Measurements from ENCODE around the gene ANKRD10.
A peak's percentile ranks its signal among the peaks of the same experiment; 100 is the strongest.

Gene ANKRD10

GRCh38 chr13:110929104-110929777 lies 14.4 kb upstream of the ANKRD10 start:
- H3K9me3 Mint-ChIP-seq = peaks cover 11 to 20% of the 10 kb centered on the region in 2 donors
- no peak for DNase-seq
- peaks cover 9% of the 10 kb centered on the region for H3K4me1 Mint-ChIP-seq
- peak; percentile 55 for ATAC-seq
- no peak overlapping the region for H3K27ac Mint-ChIP-seq
- no peak overlapping the region for H3K4me3 Mint-ChIP-seq
- peaks cover 61% of the 10 kb centered on the region for H3K27me3 Mint-ChIP-seq

GRCh38 chr13:110925023-110925612 lies 10.2 kb upstream of the ANKRD10 start:
- DNase-seq (peak in 1 of 2 donors; percentile 18), ATAC-seq (no peak)
- Mint-ChIP-seq H3K27ac (no peak overlapping the region), H3K4me1 (peaks cover 34% of the 10 kb centered on the region), H3K27me3 (peaks cover 77% of the 10 kb centered on the region), H3K9me3 (no peaks in the 10 kb centered on the region), H3K4me3 (no peak overlapping the region)

DNA sequence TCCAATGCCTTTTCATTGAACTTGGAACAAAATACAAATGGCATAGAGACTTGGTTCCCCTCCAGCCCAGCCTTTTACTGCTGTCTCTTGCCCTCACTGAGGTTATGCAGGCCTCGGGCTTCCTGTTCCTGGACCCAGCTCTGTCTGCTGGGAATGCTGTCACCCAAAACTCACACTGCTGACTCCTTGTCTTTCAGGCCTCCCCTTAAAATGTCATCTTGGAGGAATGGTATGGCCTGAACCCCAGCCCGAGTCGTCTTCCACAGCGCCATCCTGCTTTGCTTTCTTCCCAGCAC lies 9.7 kb upstream of the ANKRD10 start:
- no peak for ATAC-seq
- Mint-ChIP-seq H3K9me3 (no peaks in the 10 kb centered on the region), H3K4me3 (no peak overlapping the region), H3K4me1 (peaks cover 39% of the 10 kb centered on the region), H3K27ac (no peak overlapping the region), H3K27me3 (peaks cover 72% of the 10 kb centered on the region)
- no peak for DNase-seq

- Mint-ChIP-seq H3K27me3 (peaks cover 66% of the 10 kb centered on the region), H3K9me3 (no peaks in the 10 kb centered on the region)
These were observed 9.1 kb upstream of the ANKRD10 start for GRCh38 chr13:110923777-110924638.

DNA sequence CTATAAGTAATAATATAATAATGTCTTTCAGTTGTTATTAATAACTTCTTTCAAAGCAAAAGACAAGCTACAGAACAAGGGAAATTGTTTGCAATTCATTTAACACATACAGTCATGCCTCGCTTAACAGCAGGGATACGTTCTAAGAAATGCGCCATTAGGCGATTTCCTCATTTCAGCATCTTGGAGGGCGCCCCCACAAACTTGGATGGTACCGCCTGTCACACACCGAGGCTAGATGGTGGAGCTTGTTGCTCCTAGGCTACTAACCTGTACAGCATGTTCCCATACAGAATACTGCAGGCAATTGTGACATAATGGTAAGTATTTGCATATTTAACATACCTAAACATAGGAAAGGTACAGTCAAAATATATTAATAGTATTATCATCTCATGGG lies 8.2 kb upstream of the ANKRD10 start:
- Mint-ChIP-seq H3K27ac (no peak overlapping the region), H3K27me3 (peaks cover 57% of the 10 kb centered on the region)

More at GRCh38 chr13:110923777-110924638, 9.1 kb upstream of the ANKRD10 start:
- Mint-ChIP-seq H3K4me1 (peaks cover 34% of the 10 kb centered on the region), H3K4me3 (no peak overlapping the region), H3K27ac (no peak overlapping the region)
- no peak for ATAC-seq
- no peak for DNase-seq

GRCh38 chr13:110922506-110922905 lies 7.6 kb upstream of the ANKRD10 start:
- no peak overlapping the region for H3K4me3 Mint-ChIP-seq
- DNase-seq = no peak
- peaks cover 51% of the 10 kb centered on the region for H3K27me3 Mint-ChIP-seq
- no peaks in the 10 kb centered on the region for H3K9me3 Mint-ChIP-seq
- peak; percentile 21 for ATAC-seq
- peaks cover 38% of the 10 kb centered on the region for H3K4me1 Mint-ChIP-seq
- H3K27ac Mint-ChIP-seq = no peak overlapping the region

More for the DNA sequence above, 8.2 kb upstream of the ANKRD10 start:
- Mint-ChIP-seq H3K9me3 (no peaks in the 10 kb centered on the region), H3K4me1 (peaks cover 32% of the 10 kb centered on the region), H3K4me3 (no peak overlapping the region)
- no peak for ATAC-seq
- DNase-seq = no peak

DNA sequence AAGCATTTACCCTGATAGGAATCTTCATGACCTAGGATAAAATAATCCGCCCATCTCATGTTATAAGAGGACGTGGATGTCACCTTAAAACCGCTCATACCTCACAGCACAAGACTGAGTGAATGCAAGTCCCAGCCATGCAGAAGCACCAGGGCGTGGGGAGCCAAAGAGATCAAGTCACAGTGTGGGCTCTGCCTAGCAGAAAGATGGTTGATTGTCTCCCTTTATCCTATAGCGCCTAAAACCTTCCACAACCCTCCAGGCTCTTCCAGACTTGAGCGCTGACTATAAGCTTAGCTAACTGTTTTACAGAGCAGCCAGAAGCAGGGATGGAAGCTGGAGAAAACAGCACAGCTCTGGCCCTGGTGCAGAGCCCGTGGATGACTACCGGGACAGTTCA lies 6.8 kb upstream of the ANKRD10 start:
- Mint-ChIP-seq H3K4me1 (peaks cover 41% of the 10 kb centered on the region), H3K9me3 (no peaks in the 10 kb centered on the region), H3K27me3 (peaks cover 43% of the 10 kb centered on the region), H3K4me3 (peak overlapping the region; percentile 36 to 52), H3K27ac (no peak overlapping the region)
- DNase-seq (no peak), ATAC-seq (no peak)

- Mint-ChIP-seq H3K27ac (no peak overlapping the region), H3K9me3 (no peaks in the 10 kb centered on the region), H3K4me1 (peaks cover 46% of the 10 kb centered on the region), H3K4me3 (peak overlapping the region; percentile 36 to 52), H3K27me3 (peaks cover 39% of the 10 kb centered on the region)
- DNase-seq (no peak), ATAC-seq (peak; percentile 40)
These were observed 6.3 kb upstream of the ANKRD10 start for GRCh38 chr13:110921209-110921608.

DNA sequence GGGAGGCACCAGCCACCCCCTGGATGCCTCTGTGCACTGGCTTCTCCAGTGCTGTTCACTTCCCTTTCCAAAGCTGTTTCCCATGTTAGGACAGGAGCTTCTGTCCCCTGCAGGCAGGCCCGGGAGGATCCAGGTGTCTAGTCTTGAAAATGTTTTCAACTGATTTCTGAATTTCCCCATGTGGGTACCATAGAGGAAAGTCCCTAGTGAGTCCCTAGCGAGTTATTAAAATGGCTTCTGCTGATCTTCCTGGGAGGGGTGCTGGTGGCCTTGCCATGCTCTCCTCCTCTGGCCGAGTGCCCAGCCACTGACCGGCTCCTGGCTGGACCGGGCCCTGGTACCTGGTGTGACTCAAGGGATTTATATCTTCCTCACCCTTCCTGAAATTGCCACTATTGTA lies 5.2 kb upstream of the ANKRD10 start:
- Mint-ChIP-seq H3K9me3 (no peaks in the 10 kb centered on the region), H3K4me3 (peak overlapping the region; percentile 9 to 13), H3K27me3 (peaks cover 38% of the 10 kb centered on the region), H3K27ac (peak overlapping the region in 1 of 2 donors; percentile 57), H3K4me1 (peaks cover 47% of the 10 kb centered on the region)
- ATAC-seq = no peak
- no peak for DNase-seq

DNA sequence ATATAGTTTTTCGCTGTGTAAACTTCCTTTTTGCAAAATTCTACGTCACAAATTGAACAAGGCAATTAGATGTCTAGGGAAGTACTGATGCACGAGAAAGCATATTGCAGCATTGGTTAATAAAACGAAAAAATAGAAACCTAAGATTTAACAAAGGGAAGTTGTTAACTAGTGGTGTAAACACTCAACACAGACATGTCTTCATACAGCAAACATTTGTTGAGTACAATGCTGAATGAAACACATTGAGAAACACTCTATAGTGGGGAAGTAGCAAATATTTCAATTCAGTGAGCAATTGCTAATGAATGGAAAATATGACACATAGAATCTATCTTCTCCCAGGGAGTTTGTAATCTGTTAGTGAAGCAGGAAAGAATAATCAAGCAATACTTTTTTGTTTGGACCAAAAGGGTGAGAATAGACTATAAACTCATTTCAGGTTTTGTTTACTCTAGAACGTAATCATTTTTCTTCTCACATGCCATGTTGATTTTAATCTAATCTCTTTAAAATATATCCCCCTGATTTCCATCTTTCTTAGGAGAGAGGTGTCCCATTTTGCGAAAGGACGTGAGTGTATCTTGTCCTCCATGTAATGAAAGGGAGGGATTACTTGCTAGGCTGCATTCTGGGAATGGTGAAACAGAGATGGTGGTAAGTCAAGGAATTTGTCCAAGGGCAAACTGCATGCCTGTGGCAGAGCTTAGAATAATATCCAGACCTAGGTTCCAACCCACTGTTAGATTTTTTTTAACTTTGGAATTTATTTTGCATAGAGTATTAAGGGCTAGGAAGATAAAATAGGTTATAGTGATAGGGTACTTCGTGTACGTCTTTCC lies 1.7 kb upstream of the ANKRD10 start:
- H3K4me1 Mint-ChIP-seq = peaks cover 58% of the 10 kb centered on the region
- H3K27ac Mint-ChIP-seq = no peak overlapping the region
- ATAC-seq (no peak), DNase-seq (no peak)
- H3K27me3 Mint-ChIP-seq = peaks cover 4% of the 10 kb centered on the region
- H3K4me3 Mint-ChIP-seq = peak overlapping the region; percentile 84 to 92
- H3K9me3 Mint-ChIP-seq = no peaks in the 10 kb centered on the region

DNA sequence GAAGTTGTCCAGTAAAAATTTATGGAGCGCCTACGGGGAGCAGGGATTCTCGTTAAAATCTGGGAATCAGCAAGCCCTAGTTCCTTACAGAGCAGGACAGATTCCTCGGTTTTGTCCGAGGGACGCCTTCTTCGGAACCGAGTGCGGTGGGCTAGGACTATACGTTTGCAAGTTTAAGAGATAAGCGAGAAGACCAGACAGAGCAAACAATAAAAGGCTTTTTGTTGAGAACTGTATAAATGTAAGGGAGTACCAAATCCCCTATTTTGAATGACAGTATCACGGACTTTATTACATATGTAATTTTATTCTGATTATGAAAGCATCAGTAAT lies 971 bp upstream of the ANKRD10 start:
- Mint-ChIP-seq H3K4me3 (peak overlapping the region; percentile 84 to 92), H3K27ac (peak overlapping the region; percentile 89 to 96), H3K9me3 (no peaks in the 10 kb centered on the region), H3K27me3 (no peaks in the 10 kb centered on the region), H3K4me1 (peaks cover 58% of the 10 kb centered on the region)
- ATAC-seq = no peak
- DNase-seq = no peak

DNA sequence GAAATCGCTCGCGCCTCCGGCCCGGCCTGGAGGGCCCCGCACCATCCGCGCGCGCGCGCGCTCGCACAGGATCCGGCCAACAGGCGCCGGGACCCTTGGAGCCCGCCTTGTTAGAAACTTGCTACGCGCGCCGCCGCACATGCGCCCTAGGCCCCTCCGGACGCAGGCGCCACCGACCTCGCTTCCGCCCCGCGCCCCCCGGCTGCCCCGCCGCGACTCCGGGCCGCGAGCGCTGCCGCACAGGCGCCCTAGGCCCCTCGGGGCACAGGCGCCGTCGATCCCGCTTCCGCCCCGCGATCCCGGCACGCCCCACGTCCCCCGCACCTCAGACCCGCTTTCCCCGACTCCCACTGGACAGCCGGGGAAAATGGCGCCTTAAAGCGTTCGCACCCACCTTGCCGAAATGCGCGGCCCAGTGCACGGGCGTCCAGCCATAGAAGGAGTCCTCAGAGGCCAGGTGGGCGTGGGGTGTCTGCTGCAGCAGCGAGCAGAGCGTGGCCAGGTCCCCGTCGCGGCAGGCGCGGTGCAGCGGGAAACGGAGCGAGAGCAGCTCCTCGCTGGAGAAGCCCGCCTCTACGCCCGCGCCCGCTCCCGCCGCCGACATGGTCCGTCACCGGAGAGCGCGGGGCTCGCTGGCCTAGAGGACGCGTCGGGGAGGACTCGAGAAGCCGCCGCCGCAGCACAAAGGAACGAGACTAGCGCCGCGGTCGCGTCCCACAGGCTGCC lies 375 bp downstream of the ANKRD10 start:
- peak overlapping the region; percentile 94 to 95 for H3K4me3 Mint-ChIP-seq
- DNase-seq (peak; percentile 84 to 86), ATAC-seq (peak; percentile 64)
- no peaks in the 10 kb centered on the region for H3K9me3 Mint-ChIP-seq
- H3K4me1 Mint-ChIP-seq = peaks cover 59% of the 10 kb centered on the region
- H3K27me3 Mint-ChIP-seq = no peaks in the 10 kb centered on the region
- H3K27ac Mint-ChIP-seq = peak overlapping the region; percentile 99

- peaks cover 63% of the 10 kb centered on the region for H3K4me1 Mint-ChIP-seq
- ATAC-seq = no peak
- peak overlapping the region; percentile 94 to 95 for H3K4me3 Mint-ChIP-seq
- no peaks in the 10 kb centered on the region for H3K27me3 Mint-ChIP-seq
- DNase-seq = no peak
- H3K9me3 Mint-ChIP-seq = no peaks in the 10 kb centered on the region
- peak overlapping the region; percentile 94 to 99 for H3K27ac Mint-ChIP-seq
These were observed 863 bp downstream of the ANKRD10 start for GRCh38 chr13:110914081-110914330.

DNA sequence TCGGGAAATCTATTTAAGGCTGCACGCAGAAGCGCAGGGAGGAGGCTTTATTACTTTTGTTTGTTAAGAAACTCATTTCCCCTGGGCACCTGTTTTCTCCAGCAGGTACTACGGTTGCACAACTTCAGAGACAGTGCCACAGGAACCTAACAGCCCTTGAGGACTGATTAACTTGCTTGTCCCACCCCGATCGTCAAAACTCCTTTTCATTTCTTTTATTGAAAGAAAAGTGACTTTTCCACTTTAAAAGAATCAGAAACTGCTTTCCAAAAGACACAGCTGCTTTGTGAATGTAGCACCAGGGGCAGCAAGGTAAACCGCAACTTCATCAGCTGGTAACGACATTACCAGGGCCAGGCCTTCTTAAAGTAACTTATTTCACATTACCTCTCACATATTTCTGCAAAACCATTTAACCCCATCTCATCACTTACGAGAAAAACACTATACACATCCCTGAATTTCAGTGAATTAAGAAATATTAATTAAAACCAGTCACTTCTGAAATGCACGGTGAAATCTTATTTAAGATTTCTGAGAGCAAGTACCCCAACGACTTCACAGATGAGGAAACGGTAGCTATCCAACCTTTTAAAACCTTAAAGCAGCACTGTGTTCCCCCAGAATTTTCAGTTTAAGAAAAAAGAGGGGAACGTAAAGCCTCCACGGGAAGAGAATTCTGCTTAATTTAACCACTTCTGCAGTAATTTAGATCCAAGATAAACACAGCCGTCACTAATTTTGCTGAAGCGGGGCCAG lies 1.4 kb downstream of the ANKRD10 start:
- DNase-seq (no peak), ATAC-seq (no peak)
- no peaks in the 10 kb centered on the region for H3K9me3 Mint-ChIP-seq
- H3K4me3 Mint-ChIP-seq = peak overlapping the region; percentile 94 to 95
- peaks cover 68% of the 10 kb centered on the region for H3K4me1 Mint-ChIP-seq
- peak overlapping the region; percentile 94 to 99 for H3K27ac Mint-ChIP-seq
- H3K27me3 Mint-ChIP-seq = no peaks in the 10 kb centered on the region
